ENCODE data around the gene OR10AD1.

The OR10AD1 gene

DNA sequence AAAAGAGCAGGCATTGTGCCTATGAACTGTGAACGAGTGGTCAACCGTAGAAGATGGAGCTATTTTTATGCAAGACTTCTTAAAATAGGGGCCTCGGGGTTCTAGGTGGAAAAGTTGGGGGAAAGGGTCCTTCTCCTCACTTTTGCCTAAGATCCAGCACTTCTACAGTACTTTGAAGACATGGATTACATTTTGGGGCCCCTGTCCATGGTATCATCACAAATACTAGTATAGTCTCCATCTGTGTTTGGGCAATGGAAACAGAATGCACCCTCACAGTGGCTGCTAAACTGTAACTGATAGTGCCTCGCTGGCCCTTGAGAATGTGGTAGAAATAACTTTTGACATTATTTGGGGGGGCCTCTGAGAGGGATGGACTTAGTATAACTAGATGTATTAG is 25.1 kb downstream of the OR10AD1 start:
- TF ChIP-seq, protein P1, sequence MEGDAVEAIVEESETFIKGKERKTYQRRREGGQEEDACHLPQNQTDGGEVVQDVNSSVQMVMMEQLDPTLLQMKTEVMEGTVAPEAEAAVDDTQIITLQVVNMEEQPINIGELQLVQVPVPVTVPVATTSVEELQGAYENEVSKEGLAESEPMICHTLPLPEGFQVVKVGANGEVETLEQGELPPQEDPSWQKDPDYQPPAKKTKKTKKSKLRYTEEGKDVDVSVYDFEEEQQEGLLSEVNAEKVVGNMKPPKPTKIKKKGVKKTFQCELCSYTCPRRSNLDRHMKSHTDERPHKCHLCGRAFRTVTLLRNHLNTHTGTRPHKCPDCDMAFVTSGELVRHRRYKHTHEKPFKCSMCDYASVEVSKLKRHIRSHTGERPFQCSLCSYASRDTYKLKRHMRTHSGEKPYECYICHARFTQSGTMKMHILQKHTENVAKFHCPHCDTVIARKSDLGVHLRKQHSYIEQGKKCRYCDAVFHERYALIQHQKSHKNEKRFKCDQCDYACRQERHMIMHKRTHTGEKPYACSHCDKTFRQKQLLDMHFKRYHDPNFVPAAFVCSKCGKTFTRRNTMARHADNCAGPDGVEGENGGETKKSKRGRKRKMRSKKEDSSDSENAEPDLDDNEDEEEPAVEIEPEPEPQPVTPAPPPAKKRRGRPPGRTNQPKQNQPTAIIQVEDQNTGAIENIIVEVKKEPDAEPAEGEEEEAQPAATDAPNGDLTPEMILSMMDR (IDR thresholded peaks at IDR 0.05; ENCODE audit: control insufficient read depth, extremely low read depth, insufficient read depth): no peak
- no peak for DNase-seq (ENCODE audit: low read depth)
- H3K4me3 ChIP-seq (ENCODE audit: low read depth, low read length): no peak overlapping the region

GRCh38 chr12:48176417-48176751 is 26.7 kb downstream of the OR10AD1 start:
- TF ChIP-seq, protein P1 (IDR thresholded peaks at IDR 0.05; ENCODE audit: control insufficient read depth, extremely low read depth, insufficient read depth): no peak
- no peak for DNase-seq (ENCODE audit: low read depth)
- no peak overlapping the region for H3K4me3 ChIP-seq (ENCODE audit: low read depth, low read length)

DNA sequence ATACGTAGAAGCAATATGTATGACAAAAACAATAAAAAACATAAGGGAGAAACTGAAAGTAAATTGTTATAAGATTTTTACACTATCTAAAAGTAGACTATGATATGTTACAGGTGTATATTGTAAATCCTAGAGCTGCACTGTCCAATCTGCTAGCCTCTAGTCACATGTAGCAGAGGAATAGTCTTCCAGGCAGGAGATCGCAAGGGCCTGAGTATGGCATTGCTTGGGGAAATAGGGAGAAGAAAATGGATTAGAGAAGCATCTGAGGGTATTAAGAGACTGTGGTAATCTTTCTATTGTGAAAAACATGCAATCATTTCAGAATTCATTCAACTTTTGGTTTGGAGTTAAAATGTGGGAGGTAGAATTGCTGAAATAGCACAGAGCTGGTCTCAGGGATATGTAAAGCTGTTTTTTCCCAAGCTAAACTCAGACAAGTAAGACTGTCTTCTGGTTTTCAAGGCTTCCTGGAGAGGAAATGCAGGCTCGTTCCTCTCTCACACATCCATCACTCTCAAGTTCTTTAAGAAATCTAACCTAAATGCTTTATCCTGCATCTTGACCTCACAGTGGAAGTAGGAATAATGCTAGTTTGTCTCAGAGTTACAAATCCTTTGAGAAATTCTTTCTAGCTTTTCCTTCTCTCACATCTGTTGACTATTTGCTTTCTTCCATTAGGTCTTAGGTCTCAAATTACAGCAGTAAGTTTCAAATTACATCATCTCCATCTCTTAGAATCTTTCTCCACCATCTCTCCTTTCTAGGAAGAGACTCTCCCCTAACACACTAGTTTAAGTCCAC is 27.3 kb downstream of the OR10AD1 start:
- TF ChIP-seq, protein P1 (IDR thresholded peaks at IDR 0.05; ENCODE audit: control insufficient read depth, extremely low read depth, insufficient read depth): no peak
- H3K4me3 ChIP-seq (ENCODE audit: low read depth, low read length): no peak overlapping the region
- no peak for DNase-seq (ENCODE audit: low read depth)

- H3K4me3 ChIP-seq (ENCODE audit: low read depth, low read length): no peak overlapping the region
- TF ChIP-seq, protein P1 (IDR thresholded peaks at IDR 0.05; ENCODE audit: control insufficient read depth, extremely low read depth, insufficient read depth): no peak
Observed at GRCh38 chr12:48169011-48169410, 34.1 kb downstream of the OR10AD1 start.

DNA sequence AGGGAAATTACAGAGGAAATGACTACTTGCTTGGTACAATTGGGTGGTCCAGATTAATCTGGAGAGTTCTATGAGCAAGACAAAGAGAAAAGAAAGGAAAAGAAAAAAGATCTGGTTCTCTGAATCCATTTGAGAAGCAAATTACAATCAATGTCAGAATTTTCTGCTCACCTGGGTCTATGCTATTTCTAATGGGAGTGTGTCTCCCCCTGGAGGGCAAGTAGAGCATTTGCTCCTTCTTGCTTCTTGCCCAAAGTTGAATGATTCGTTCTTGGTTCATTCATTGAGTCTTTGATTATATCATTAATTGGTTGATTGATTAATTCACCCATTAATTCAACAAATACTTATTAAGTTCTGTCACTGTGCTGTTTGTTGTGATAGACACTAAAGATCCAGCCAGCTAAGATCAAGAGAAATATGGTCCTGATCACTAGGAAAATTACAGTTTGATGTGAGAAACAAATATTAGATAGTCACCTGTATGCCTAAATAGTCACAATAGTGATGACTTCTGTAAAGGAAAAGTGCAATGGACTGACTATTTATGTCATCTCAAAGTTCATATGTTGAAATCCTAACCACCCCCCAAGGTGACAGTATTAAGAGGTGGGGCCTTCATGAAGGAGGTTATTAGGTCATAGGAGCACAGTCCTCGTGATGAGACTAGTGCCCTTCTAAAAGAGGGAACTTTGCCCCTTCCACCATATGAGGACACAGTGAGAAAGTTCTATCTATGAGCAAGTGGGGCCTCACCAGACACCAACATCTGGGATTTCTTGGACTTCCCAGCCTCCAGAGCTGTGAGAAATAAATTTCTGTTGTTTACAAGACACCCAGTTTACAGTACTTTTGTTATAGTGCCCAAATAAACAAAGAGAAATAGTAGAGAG is 37.8 kb downstream of the OR10AD1 start:
- H3K4me3 ChIP-seq (ENCODE audit: low read depth, low read length): no peak overlapping the region
- DNase-seq (ENCODE audit: low read depth): peak; percentile 49
- TF ChIP-seq, protein P1 (IDR thresholded peaks at IDR 0.05; ENCODE audit: control insufficient read depth, extremely low read depth, insufficient read depth): peak; percentile 87

More at GRCh38 chr12:48169011-48169410, 34.1 kb downstream of the OR10AD1 start:
- no peak for DNase-seq (ENCODE audit: low read depth)

DNA sequence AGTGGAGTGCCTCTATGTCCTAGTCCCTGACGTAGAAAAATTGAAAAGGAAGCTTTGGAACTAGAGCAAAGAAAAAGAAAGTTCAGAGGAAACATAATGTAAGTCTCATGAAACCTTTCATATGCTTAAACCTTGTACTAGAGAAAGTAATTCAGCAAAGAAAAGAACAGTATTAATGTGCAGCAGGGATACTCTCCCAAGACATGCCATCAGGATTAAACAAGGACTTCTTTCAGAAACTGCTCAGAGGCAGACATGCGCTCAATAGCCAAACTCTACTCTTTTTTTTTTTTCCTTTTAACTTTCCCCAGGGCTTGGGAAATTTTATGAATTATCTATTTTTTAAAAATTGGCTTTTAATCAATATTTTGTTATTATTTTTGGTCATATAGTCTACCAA is 38.6 kb downstream of the OR10AD1 start:
- TF ChIP-seq, protein P1 (IDR thresholded peaks at IDR 0.05; ENCODE audit: control insufficient read depth, extremely low read depth, insufficient read depth): no peak
- no peak for DNase-seq (ENCODE audit: low read depth)
- no peak overlapping the region for H3K4me3 ChIP-seq (ENCODE audit: low read depth, low read length)

All from LNCaP clone FGC (cell line).